GM12891 (cell line): ENCODE data around the gene PSD.

Experiments used
- DNase-seq: peaks from one replicate; pipeline ENCODE4 v3.0.0; 2011; ENCODE audit warnings: low spot score; ENCODE audit not compliant: insufficient read length
- FAIRE-seq: peaks from 2 replicates; lab custom pipeline; 2011; peaks lifted over from hg19 to GRCh38; lab: Jason Lieb, UNC
- PAX5 ChIP-seq: IDR thresholded peaks from 2 replicates; pipeline ENCODE4 v1.6.1; 2011; ENCODE audit warnings: low read length, moderate library complexity, mild to moderate bottlenecking; ENCODE audit not compliant: insufficient read depth, severe bottlenecking
- POLR2A ChIP-seq: IDR thresholded peaks from 2 replicates; pipeline ENCODE4 v1.6.1; 2011; ENCODE audit warnings: low read depth, low read length, control low read depth
- POLR2AphosphoS5 ChIP-seq: IDR thresholded peaks from 2 replicates; pipeline ENCODE4 v1.6.1; 2011; ENCODE audit warnings: low read depth, low read length, control low read depth
- POU2F2 ChIP-seq: IDR thresholded peaks from 2 replicates; pipeline ENCODE4 v1.6.1; 2011; ENCODE audit warnings: low read depth, mild to moderate bottlenecking, control low read depth, low read length, moderate library complexity
- SPI1 ChIP-seq: IDR thresholded peaks from 2 replicates; pipeline ENCODE4 v1.6.1; 2011; ENCODE audit warnings: low read depth, low read length, control low read depth
- TAF1 ChIP-seq: IDR thresholded peaks from 2 replicates; pipeline ENCODE4 v1.6.1; 2011; ENCODE audit warnings: low read depth, low read length, control low read depth

PSD gene

GRCh38 chr10:102394079-102394800 lies 24.3 kb downstream of the PSD start:
- TF ChIP-seq POLR2A, result no peak
- peak; percentile 77 for TF ChIP-seq POU2F2
- peak; percentile 24 for TF ChIP-seq PAX5
- TF ChIP-seq TAF1, result peak; percentile 22; the same call in 1 of the 2 replicates
- TF ChIP-seq SPI1, result peak; percentile 77
- no peak for TF ChIP-seq POLR2AphosphoS5
- DNase-seq, result peak; percentile 97
- peak; percentile 90 for FAIRE-seq

- no peak for FAIRE-seq
- TF ChIP-seq TAF1, result no peak
- no peak for DNase-seq
Measured at GRCh38 chr10:102393411-102394078, 25.0 kb downstream of the PSD start.

DNA sequence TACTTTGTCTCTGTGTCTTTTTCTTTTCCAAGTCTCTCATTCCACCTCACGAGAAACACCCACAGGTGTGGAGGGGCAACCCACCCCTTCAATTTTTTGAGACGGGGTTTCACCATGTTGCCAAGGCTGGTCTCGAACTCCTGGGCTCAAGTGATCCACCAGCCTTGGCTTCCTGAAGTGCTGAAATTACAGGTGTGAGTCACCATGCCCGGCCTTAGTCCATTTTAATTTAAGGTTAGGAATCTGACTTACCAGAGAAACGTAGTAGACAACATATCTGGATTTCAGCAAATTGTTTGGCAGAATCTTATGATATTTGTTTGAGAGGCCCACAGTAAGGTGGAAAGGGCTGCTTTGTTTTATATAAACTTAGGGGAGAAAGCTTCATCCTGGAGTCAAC lies 26.3 kb downstream of the PSD start:
- DNase-seq, result no peak
- no peak for FAIRE-seq
- TF ChIP-seq POLR2A (no peak), PAX5 (no peak), TAF1 (no peak), SPI1 (no peak), POLR2AphosphoS5 (no peak), POU2F2 (no peak)

GRCh38 chr10:102389894-102390293 lies 28.7 kb downstream of the PSD start:
- no peak for TF ChIP-seq PAX5
- no peak for TF ChIP-seq TAF1
- no peak for TF ChIP-seq POLR2AphosphoS5
- TF ChIP-seq POU2F2, result no peak
- no peak for TF ChIP-seq POLR2A
- no peak for TF ChIP-seq SPI1
- DNase-seq (no peak), FAIRE-seq (no peak)

- DNase-seq, result no peak
- TF ChIP-seq TAF1, result no peak
- no peak for TF ChIP-seq POLR2AphosphoS5
- no peak for TF ChIP-seq POLR2A
- FAIRE-seq, result no peak
Measured at GRCh38 chr10:102384606-102385429, 33.8 kb downstream of the PSD start.

DNA sequence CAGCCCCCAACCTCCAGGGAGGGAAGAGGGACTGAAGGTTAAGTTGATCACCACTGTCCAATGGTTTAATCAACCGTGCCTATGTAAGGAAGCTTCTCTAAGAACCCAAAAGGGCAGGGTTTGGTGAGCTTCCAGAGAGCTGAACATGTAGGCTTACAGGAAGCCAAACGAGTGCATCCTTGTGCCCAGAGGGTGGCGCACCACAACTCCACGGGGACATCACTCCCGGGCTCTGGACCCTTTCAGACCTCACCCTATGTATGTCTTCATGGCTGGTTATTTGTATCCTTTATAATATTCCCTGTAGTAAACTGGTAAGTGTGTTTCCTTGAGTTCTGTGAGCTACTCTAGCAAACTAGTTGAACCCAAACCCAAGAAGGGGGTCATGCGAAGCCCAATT lies 34.5 kb downstream of the PSD start:
- TF ChIP-seq SPI1 (no peak), TAF1 (no peak), POU2F2 (no peak), POLR2AphosphoS5 (no peak), PAX5 (no peak), POLR2A (no peak)
- FAIRE-seq (no peak), DNase-seq (no peak)

- DNase-seq (no peak), FAIRE-seq (no peak)
- TF ChIP-seq POLR2A (no peak), POLR2AphosphoS5 (no peak), POU2F2 (no peak), SPI1 (no peak), TAF1 (no peak)
Measured at GRCh38 chr10:102382871-102383270, 35.7 kb downstream of the PSD start.

DNA sequence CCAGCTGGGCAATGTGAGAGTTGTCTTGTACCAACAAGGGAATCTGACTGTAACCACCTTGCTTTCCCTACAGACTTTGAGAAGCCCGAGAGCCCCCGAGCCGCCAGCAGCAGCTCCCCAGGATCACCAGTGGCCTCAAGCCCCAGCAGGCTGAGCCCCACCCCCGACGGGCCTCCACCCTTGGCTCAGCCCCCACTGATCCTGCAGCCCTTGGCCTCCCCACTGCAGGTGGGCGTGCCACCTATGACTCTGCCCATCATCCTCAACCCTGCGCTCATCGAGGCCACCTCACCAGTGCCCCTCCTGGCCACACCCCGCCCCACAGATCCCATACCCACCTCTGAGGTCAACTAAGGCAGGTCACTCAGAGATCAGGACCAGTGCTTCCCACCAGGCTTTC lies 36.6 kb downstream of the PSD start:
- TF ChIP-seq POU2F2 (no peak), SPI1 (no peak)
- DNase-seq (no peak), FAIRE-seq (no peak)

GRCh38 chr10:102379383-102379782 lies 39.2 kb downstream of the PSD start:
- no peak for FAIRE-seq

GRCh38 chr10:102376901-102377300 lies 41.7 kb downstream of the PSD start:
- no peak for DNase-seq
- TF ChIP-seq POU2F2 (no peak), POLR2A (no peak), TAF1 (no peak), PAX5 (no peak), SPI1 (no peak), POLR2AphosphoS5 (no peak)
- no peak for FAIRE-seq

More at GRCh38 chr10:102379383-102379782, 39.2 kb downstream of the PSD start:
- DNase-seq, result no peak
- no peak for TF ChIP-seq TAF1
- TF ChIP-seq POLR2AphosphoS5, result no peak
- TF ChIP-seq PAX5, result no peak
